CD4-positive, alpha-beta T cell (primary cell): ENCODE results near the gene SLC2A4. TPM values are rescaled to one million over a fixed set of nuclear protein-coding genes. Genes with fewer than 3 reads are reported as not detected.

Source experiments
- ATAC-seq: fragments of 200-7000 bp; cut with Tn5 transposase; one replicate; pipeline ENCODE4 v1.10.0; 2022; ENCODE audit warnings: mild to moderate bottlenecking; ENCODE audit not compliant: poor library complexity
- CTCF ChIA-PET: fragments of 350-600 bp; sonication (Branson Sonifier 250); formaldehyde crosslinking; loops from one replicate; lab custom pipeline; 2021; ENCODE audit warnings: antibody characterized with exemption, inconsistent platforms; lab: Charles Lee
- POLR2A ChIA-PET: fragments of 350-600 bp; sonication (Branson Sonifier 250); formaldehyde crosslinking; loops from one replicate; lab custom pipeline; 2021; ENCODE audit warnings: antibody characterized with exemption, inconsistent platforms; lab: Charles Lee
- DNase-seq, 14 experiments: peaks; one replicate each; pipeline ENCODE4 v3.0.0-alpha.2; 2013 to 2020; ENCODE audit warnings: mixed read lengths in 2 of 14
- H3K27ac ChIP-seq, 2 donors: one replicate each; pipeline versions ENCODE4 v1.5.1 to v1.7.0; 2013; ENCODE audit warnings: low read length in 2 of 2, low read depth in 1 of 2, mild to moderate bottlenecking in 1 of 2
- H3K27me3 ChIP-seq, 2 experiments: 1 replicate in 1 of 2; 2 replicates in 1 of 2; pipeline versions ENCODE4 v1.6.1 to v1.7.0; 2013; ENCODE audit warnings: low read length in 2 of 2, control low read depth in 1 of 2, mild to moderate bottlenecking in 1 of 2, moderate library complexity in 1 of 2; ENCODE audit not compliant: insufficient read depth in 2 of 2, control insufficient read depth in 1 of 2
- H3K36me3 ChIP-seq: one replicate; pipeline ENCODE4 v1.6.1; 2013; ENCODE audit warnings: low read length, control low read depth; ENCODE audit not compliant: insufficient read depth
- H3K4me1 ChIP-seq: one replicate; pipeline ENCODE4 v1.6.1; 2013; ENCODE audit warnings: low read length, control low read depth; ENCODE audit not compliant: insufficient read depth
- H3K4me3 ChIP-seq: one replicate; pipeline ENCODE4 v1.5.1; 2013; ENCODE audit warnings: mild to moderate bottlenecking, low read length, moderate library complexity
- H3K9me3 ChIP-seq, 2 experiments: 1 replicate in 1 of 2; 2 replicates in 1 of 2; pipeline versions ENCODE4 v1.6.1 to v1.7.0; 2013; ENCODE audit warnings: low read length in 2 of 2, mild to moderate bottlenecking in 2 of 2, control low read depth in 1 of 2, moderate library complexity in 1 of 2; ENCODE audit not compliant: control insufficient read depth in 1 of 2, insufficient read depth in 1 of 2
- H3K27ac Mint-ChIP-seq: one replicate; pipeline ENCODE4 v1.8.0; 2020; ENCODE audit warnings: mixed read lengths
- H3K27me3 Mint-ChIP-seq: one replicate; pipeline ENCODE4 v1.8.0; 2021; ENCODE audit warnings: mixed read lengths
- H3K36me3 Mint-ChIP-seq: one replicate; pipeline ENCODE4 v1.8.0; 2021; ENCODE audit warnings: low read depth, mixed read lengths
- H3K4me1 Mint-ChIP-seq: one replicate; pipeline ENCODE4 v1.8.0; 2021; ENCODE audit warnings: low read depth, mixed read lengths
- H3K4me3 Mint-ChIP-seq: one replicate; pipeline ENCODE4 v1.8.0; 2020; ENCODE audit warnings: mild to moderate bottlenecking, mixed read lengths
- H3K9me3 Mint-ChIP-seq: one replicate; pipeline ENCODE4 v1.8.0; 2020; ENCODE audit warnings: mixed read lengths
- intact Hi-C, 2 experiments: fragments of 100-400 bp; cut with DNase I in 1 of 2; cut with micrococcal nuclease in 1 of 2; formaldehyde crosslinking; loops; one replicate each; pipeline versions ENCODE4 v1.15.1 to v1.9.0; 2023 to 2025; cut with DNase I, micrococcal nuclease
- total RNA-seq, 174 experiments: library from RNA in 2 of 174; stranded (reverse) in 2 of 174; gene quantifications; one replicate each; pipeline ENCODE4 v1.2.3 and lab custom pipeline; 2021 to 2026
- TF ChIP-seq, protein P1 (sequence below): fragments of 200-600 bp; IDR thresholded peaks from one replicate; pipeline ENCODE4 v1.8.0; 2022; ENCODE audit warnings: antibody characterized with exemption, mild to moderate bottlenecking

SLC2A4 gene
- total RNA-seq, 2 experiments from 2014 or later, result not detected

DNA sequence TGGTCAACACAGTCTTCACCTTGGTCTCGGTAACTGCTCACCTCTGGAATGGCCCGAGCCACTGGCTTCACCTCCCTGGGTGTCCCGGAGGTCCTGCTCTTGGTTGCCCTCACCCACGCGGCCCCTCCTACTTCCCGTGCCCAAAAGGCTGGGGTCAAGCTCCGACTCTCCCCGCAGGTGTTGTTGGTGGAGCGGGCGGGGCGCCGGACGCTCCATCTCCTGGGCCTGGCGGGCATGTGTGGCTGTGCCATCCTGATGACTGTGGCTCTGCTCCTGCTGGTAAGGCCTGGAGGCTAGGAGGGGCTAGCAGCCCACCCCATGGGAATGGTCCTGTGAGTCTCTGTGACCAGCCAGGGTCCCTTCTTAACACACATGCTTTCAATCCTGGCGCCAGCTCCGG lies 3.4 kb downstream of the SLC2A4 start:
- DNase-seq (no peak), ATAC-seq (no peak)
- Histone ChIP-seq H3K4me1 (peaks cover 28% of the 10 kb centered on the region), H3K27me3 (peaks cover 38 to 47% of the 10 kb centered on the region in 2 experiments), H3K4me3 (no peak overlapping the region), H3K36me3 (no peaks in the 10 kb centered on the region), H3K9me3 (peaks cover 0 to 9% of the 10 kb centered on the region in 2 experiments), H3K27ac (no peak overlapping the region)
- Mint-ChIP-seq H3K36me3 (no peaks in the 10 kb centered on the region), H3K27me3 (peaks cover 55% of the 10 kb centered on the region), H3K4me1 (peaks cover 26% of the 10 kb centered on the region), H3K9me3 (no peaks in the 10 kb centered on the region), H3K27ac (no peak overlapping the region), H3K4me3 (no peak overlapping the region)
- intact Hi-C loops, result loop anchor here in 1 of 2 experiments (5.0 kb wide), 1 partner anchor 238 kb away; no protein-coding TSS in a partner anchor
- TF ChIP-seq, protein P1, sequence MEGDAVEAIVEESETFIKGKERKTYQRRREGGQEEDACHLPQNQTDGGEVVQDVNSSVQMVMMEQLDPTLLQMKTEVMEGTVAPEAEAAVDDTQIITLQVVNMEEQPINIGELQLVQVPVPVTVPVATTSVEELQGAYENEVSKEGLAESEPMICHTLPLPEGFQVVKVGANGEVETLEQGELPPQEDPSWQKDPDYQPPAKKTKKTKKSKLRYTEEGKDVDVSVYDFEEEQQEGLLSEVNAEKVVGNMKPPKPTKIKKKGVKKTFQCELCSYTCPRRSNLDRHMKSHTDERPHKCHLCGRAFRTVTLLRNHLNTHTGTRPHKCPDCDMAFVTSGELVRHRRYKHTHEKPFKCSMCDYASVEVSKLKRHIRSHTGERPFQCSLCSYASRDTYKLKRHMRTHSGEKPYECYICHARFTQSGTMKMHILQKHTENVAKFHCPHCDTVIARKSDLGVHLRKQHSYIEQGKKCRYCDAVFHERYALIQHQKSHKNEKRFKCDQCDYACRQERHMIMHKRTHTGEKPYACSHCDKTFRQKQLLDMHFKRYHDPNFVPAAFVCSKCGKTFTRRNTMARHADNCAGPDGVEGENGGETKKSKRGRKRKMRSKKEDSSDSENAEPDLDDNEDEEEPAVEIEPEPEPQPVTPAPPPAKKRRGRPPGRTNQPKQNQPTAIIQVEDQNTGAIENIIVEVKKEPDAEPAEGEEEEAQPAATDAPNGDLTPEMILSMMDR, result no peak
- ChIA-PET CTCF (interaction anchor here (1.2 kb wide), 1 partner anchor 12 kb away, joined by 4 read pairs; no protein-coding TSS in a partner anchor), POLR2A (interaction anchor here (0.6 kb wide), 1 partner anchor 21 kb away, joined by 3 read pairs; no protein-coding TSS in a partner anchor)

DNA sequence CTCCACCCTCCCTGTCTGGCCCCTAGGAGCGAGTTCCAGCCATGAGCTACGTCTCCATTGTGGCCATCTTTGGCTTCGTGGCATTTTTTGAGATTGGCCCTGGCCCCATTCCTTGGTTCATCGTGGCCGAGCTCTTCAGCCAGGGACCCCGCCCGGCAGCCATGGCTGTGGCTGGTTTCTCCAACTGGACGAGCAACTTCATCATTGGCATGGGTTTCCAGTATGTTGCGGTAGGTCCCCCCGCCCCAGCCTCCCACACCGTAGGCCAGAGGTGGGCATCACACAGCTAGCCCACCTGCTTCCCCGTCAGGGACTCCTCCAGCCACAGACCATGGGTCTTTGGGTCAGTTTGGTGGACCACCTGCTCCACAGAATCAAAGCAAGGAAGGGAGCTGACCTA lies 4.2 kb downstream of the SLC2A4 start:
- intact Hi-C loops, result no loop called here
- POLR2A ChIA-PET, result interaction anchor here (0.6 to 1.4 kb wide), 2 partner anchors 11 to 37 kb away, joined by 3 to 4 read pairs; no protein-coding TSS in a partner anchor
- CTCF ChIA-PET, result interaction anchor here (1.0 to 1.2 kb wide), 2 partner anchors 10 to 12 kb away, joined by 4 to 5 read pairs; no protein-coding TSS in a partner anchor

DNA sequence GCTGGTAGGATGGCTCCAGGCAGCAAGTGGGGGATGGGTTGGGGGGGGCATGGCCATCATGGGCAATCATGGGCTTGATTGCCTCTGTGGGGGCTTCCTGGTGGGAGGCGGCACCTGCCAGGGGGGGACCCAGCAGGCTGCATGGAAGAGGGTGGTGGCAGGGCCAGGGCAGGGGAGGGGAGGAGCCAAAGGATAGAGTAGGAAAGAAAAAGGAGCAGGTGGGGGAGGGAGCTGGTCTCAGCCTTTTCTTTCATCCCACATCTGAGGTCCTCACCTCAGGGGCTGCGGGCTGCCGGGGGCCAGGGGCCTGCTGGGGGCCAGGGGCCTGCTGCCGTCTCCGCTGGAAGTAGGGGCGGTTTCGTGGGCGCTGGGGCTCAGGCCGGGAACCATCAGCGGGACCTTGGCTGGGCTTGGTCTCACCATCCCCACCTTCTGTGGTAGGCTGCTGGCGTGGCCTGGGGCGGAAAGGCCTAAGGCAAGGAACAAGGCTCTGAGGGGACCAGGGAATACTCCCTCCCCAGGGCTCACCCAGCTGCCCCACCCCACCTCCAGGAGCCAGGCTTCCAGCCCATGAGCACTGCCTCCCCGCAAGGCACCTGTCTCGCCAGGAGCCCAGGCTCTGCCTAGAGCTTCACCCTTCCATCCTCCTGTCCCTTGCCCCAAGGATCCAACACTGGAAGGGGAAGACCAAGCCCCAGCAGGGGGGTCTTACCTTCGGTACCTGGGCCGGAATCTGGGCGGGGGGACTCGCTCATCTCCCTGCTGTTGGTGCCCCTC lies 7.9 kb downstream of the SLC2A4 start:
- ATAC-seq (no peak), DNase-seq (no peak)
- Mint-ChIP-seq H3K4me1 (peaks cover 6% of the 10 kb centered on the region), H3K9me3 (no peaks in the 10 kb centered on the region), H3K36me3 (no peaks in the 10 kb centered on the region), H3K27me3 (peaks cover 41% of the 10 kb centered on the region), H3K27ac (no peak overlapping the region), H3K4me3 (no peak overlapping the region)
- Histone ChIP-seq H3K4me1 (peaks cover 10% of the 10 kb centered on the region), H3K9me3 (no peaks in the 10 kb centered on the region), H3K27me3 (peaks cover 11 to 12% of the 10 kb centered on the region in 2 experiments), H3K4me3 (no peak overlapping the region), H3K27ac (no peak overlapping the region), H3K36me3 (no peaks in the 10 kb centered on the region)
- POLR2A ChIA-PET, result no interaction called here
- CTCF ChIA-PET, result interaction anchor here (1.3 kb wide), 1 partner anchor 7 kb away, joined by 4 read pairs; no protein-coding TSS in a partner anchor
- TF ChIP-seq, protein P1, result no peak
- intact Hi-C loops, result loop anchor here in 1 of 2 experiments (5.0 kb wide), 1 partner anchor 242 kb away; no protein-coding TSS in a partner anchor

More for the DNA sequence above, 4.2 kb downstream of the SLC2A4 start:
- Mint-ChIP-seq H3K4me3 (no peak overlapping the region), H3K9me3 (no peaks in the 10 kb centered on the region), H3K36me3 (no peaks in the 10 kb centered on the region), H3K27ac (no peak overlapping the region), H3K4me1 (peaks cover 18% of the 10 kb centered on the region), H3K27me3 (peaks cover 55% of the 10 kb centered on the region)
- ATAC-seq, result no peak
- peaks cover 38 to 43% of the 10 kb centered on the region in 2 experiments for H3K27me3 ChIP-seq
- TF ChIP-seq, protein P1, result no peak
- no peak for DNase-seq
- H3K9me3 ChIP-seq, result peaks cover 0 to 9% of the 10 kb centered on the region in 2 experiments
- peaks cover 22% of the 10 kb centered on the region for H3K4me1 ChIP-seq
- H3K36me3 ChIP-seq, result no peaks in the 10 kb centered on the region
- no peak overlapping the region for H3K27ac ChIP-seq
- no peak overlapping the region for H3K4me3 ChIP-seq
